ENCODE data around the gene LRPAP1.

Gene LRPAP1

GRCh38 chr4:3511187-3511586, 21.0 kb downstream of the LRPAP1 start:
- TF ChIP-seq, protein P1, sequence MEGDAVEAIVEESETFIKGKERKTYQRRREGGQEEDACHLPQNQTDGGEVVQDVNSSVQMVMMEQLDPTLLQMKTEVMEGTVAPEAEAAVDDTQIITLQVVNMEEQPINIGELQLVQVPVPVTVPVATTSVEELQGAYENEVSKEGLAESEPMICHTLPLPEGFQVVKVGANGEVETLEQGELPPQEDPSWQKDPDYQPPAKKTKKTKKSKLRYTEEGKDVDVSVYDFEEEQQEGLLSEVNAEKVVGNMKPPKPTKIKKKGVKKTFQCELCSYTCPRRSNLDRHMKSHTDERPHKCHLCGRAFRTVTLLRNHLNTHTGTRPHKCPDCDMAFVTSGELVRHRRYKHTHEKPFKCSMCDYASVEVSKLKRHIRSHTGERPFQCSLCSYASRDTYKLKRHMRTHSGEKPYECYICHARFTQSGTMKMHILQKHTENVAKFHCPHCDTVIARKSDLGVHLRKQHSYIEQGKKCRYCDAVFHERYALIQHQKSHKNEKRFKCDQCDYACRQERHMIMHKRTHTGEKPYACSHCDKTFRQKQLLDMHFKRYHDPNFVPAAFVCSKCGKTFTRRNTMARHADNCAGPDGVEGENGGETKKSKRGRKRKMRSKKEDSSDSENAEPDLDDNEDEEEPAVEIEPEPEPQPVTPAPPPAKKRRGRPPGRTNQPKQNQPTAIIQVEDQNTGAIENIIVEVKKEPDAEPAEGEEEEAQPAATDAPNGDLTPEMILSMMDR (IDR thresholded peaks at IDR 0.05; ENCODE audit: insufficient read depth, low read length, poor library complexity, severe bottlenecking): no peak
- H3K4me3 ChIP-seq (replicated peaks; ENCODE audit: low read depth, low read length): no peak overlapping the region
- DNase-seq (ENCODE audit: extremely low read depth, insufficient read length): no peak
- no peaks in the 10 kb centered on the region for H3K27me3 ChIP-seq (replicated peaks; ENCODE audit: control insufficient read depth, insufficient read depth, low read length)
- H3K36me3 ChIP-seq (ENCODE audit: control insufficient read depth, insufficient read depth, low read length): peaks cover 34% of the 10 kb centered on the region

- H3K36me3 ChIP-seq (ENCODE audit: control insufficient read depth, insufficient read depth, low read length): peaks cover 32% of the 10 kb centered on the region
- DNase-seq (ENCODE audit: extremely low read depth, insufficient read length): no peak
These were observed 21.7 kb downstream of the LRPAP1 start for GRCh38 chr4:3510481-3510880.

DNA sequence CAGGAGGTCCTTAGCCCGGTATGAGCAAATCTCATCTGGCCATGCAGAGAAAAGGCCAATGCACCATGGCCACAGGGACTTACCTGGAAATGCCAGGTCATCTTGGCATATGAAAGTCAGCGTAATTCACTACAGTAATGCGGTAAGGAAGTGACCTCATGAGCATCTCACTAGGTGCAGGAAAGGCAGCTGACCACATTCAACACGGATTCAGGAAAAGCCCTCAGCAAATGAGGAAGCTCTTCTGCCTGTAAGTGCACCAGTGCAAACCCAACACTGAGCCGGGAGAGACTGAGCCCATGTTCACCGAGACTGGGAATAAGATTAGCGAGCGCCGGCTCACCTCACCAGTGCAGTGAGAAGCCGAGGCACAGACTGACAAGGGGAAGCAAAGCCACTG, 23.7 kb downstream of the LRPAP1 start:
- TF ChIP-seq, protein P1 (IDR thresholded peaks at IDR 0.05; ENCODE audit: insufficient read depth, low read length, poor library complexity, severe bottlenecking): no peak
- no peak for DNase-seq (ENCODE audit: extremely low read depth, insufficient read length)
- Histone ChIP-seq H3K27me3 (replicated peaks; ENCODE audit: control insufficient read depth, insufficient read depth, low read length) (no peaks in the 10 kb centered on the region), H3K4me3 (replicated peaks; ENCODE audit: low read depth, low read length) (no peak overlapping the region), H3K36me3 (ENCODE audit: control insufficient read depth, insufficient read depth, low read length) (peaks cover 29% of the 10 kb centered on the region)

More at GRCh38 chr4:3510481-3510880, 21.7 kb downstream of the LRPAP1 start:
- Histone ChIP-seq H3K27me3 (replicated peaks; ENCODE audit: control insufficient read depth, insufficient read depth, low read length) (no peaks in the 10 kb centered on the region), H3K4me3 (replicated peaks; ENCODE audit: low read depth, low read length) (no peak overlapping the region)
- TF ChIP-seq, protein P1 (IDR thresholded peaks at IDR 0.05; ENCODE audit: insufficient read depth, low read length, poor library complexity, severe bottlenecking): no peak

DNA sequence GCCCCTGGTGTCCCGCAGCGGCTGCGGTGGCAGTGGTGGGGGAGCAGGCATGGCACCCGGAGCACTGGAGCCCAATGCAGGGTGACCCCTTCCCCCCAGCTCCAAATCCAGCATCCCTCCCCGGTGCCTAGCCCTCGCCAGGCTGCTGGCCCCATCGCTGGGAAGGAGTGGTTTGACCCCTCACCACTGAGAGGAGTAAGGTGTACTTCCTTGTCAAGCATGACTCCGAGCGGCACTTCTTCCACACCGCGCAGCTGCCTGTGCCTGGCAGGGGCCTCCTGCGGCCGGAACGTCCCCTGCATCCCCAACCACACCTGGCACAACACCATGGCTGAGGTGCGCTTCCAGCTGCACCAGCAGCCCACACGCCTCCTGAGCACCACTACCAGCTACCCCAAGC, 27.0 kb downstream of the LRPAP1 start:
- Histone ChIP-seq H3K36me3 (ENCODE audit: control insufficient read depth, insufficient read depth, low read length) (peaks cover 14% of the 10 kb centered on the region), H3K4me3 (replicated peaks; ENCODE audit: low read depth, low read length) (no peak overlapping the region), H3K27me3 (replicated peaks; ENCODE audit: control insufficient read depth, insufficient read depth, low read length) (no peaks in the 10 kb centered on the region)
- no peak for DNase-seq (ENCODE audit: extremely low read depth, insufficient read length)
- TF ChIP-seq, protein P1 (IDR thresholded peaks at IDR 0.05; ENCODE audit: insufficient read depth, low read length, poor library complexity, severe bottlenecking): no peak

- no peak for DNase-seq (ENCODE audit: extremely low read depth, insufficient read length)
- Histone ChIP-seq H3K4me3 (replicated peaks; ENCODE audit: low read depth, low read length) (no peak overlapping the region), H3K27me3 (replicated peaks; ENCODE audit: control insufficient read depth, insufficient read depth, low read length) (no peaks in the 10 kb centered on the region), H3K36me3 (ENCODE audit: control insufficient read depth, insufficient read depth, low read length) (peaks cover 8% of the 10 kb centered on the region)
- TF ChIP-seq, protein P1 (IDR thresholded peaks at IDR 0.05; ENCODE audit: insufficient read depth, low read length, poor library complexity, severe bottlenecking): no peak
These were observed 29.0 kb downstream of the LRPAP1 start for GRCh38 chr4:3502941-3503936.

Data from GM06990 (cell line).